HepG2 (cell line): Measurements from ENCODE around the gene PPP1R3F. TPM values are rescaled to one million over a fixed set of nuclear protein-coding genes. Genes with fewer than 3 reads are reported as not detected.

Source experiments
- BHLHE40 ChIP-seq: IDR thresholded peaks from 2 replicates; pipeline ENCODE4 v1.6.1; 2011; ENCODE audit warnings: low read length, improper control_type of control experiment
- CBX5 ChIP-seq: sonication (generic); formaldehyde crosslinking; IDR thresholded peaks from 2 replicates; pipeline ENCODE4 v1.4.0; 2020; ENCODE audit warnings: missing genetic modification reagents, borderline replicate concordance
- CENPT ChIP-seq: sonication (generic); formaldehyde crosslinking; IDR thresholded peaks from 2 replicates; pipeline ENCODE4 v1.8.0; 2022; ENCODE audit warnings: low read depth, mild to moderate bottlenecking, moderate library complexity, missing genetic modification reagents
- CHD2 ChIP-seq: IDR thresholded peaks from 2 replicates; pipeline ENCODE4 v1.6.1; 2011; ENCODE audit warnings: low read depth, low read length, improper control_type of control experiment
- ETV6 ChIP-seq: sonication (generic); formaldehyde crosslinking; conservative IDR thresholded peaks from 2 replicates; pipeline ENCODE4 v1.4.0; 2020; ENCODE audit warnings: missing genetic modification reagents
- HOXA3 ChIP-seq: sonication (generic); formaldehyde crosslinking; IDR thresholded peaks from 2 replicates; pipeline ENCODE4 v1.5.0; 2020; ENCODE audit warnings: missing genetic modification reagents
- KLF6 ChIP-seq: IDR thresholded peaks from 2 replicates; pipeline ENCODE4 v1.8.0; 2016; ENCODE audit warnings: missing biosample characterization, missing genetic modification reagents
- NFE2 ChIP-seq: sonication (generic); formaldehyde crosslinking; IDR thresholded peaks from 2 replicates; pipeline ENCODE4 v1.4.0; 2020; ENCODE audit warnings: missing genetic modification reagents
- PHF8 ChIP-seq: sonication (generic); formaldehyde crosslinking; IDR thresholded peaks from 2 replicates; pipeline ENCODE4 v1.5.0; 2020; ENCODE audit warnings: missing genetic modification reagents
- POLR2A ChIP-seq, 2 experiments: IDR thresholded peaks; 2 replicates each; pipeline ENCODE4 v1.6.1; 2011; ENCODE audit warnings: low read depth in 2 of 2, low read length in 2 of 2, mild to moderate bottlenecking in 1 of 2, moderate library complexity in 1 of 2; ENCODE audit not compliant: insufficient read depth in 1 of 2
- POLR2G ChIP-seq: fragments of 200-400 bp; formaldehyde crosslinking; IDR thresholded peaks from 2 replicates; pipeline ENCODE4 v1.6.1; 2018; ENCODE audit warnings: mild to moderate bottlenecking, low read depth, low read length, moderate library complexity
- TBX3 ChIP-seq: fragments of 450-650 bp; IDR thresholded peaks from 2 replicates; pipeline ENCODE4 v1.6.1; 2017; ENCODE audit warnings: antibody characterized with exemption, mild to moderate bottlenecking, inconsistent platforms, borderline replicate concordance
- TOE1 ChIP-seq: sonication (generic); formaldehyde crosslinking; IDR thresholded peaks from 2 replicates; pipeline ENCODE4 v1.4.0; 2020; ENCODE audit warnings: mild to moderate bottlenecking, missing genetic modification reagents
- ZBTB14 ChIP-seq: sonication (generic); formaldehyde crosslinking; IDR thresholded peaks from 2 replicates; pipeline ENCODE4 v1.4.0; 2020; ENCODE audit warnings: missing genetic modification reagents
- ZC3H4 ChIP-seq: sonication (generic); formaldehyde crosslinking; IDR thresholded peaks from 2 replicates; pipeline ENCODE4 v1.4.0; 2020; ENCODE audit warnings: missing genetic modification reagents, borderline replicate concordance
- ZFP37 ChIP-seq: sonication (generic); formaldehyde crosslinking; IDR thresholded peaks from 2 replicates; pipeline ENCODE4 v1.4.0; 2020; ENCODE audit warnings: missing genetic modification reagents, borderline replicate concordance
- ZNF18 ChIP-seq: sonication (generic); formaldehyde crosslinking; IDR thresholded peaks from 2 replicates; pipeline ENCODE4 v1.8.0; 2022; ENCODE audit warnings: mild to moderate bottlenecking, missing genetic modification reagents; ENCODE audit not compliant: insufficient replicate concordance
- ZNF205 ChIP-seq: IDR thresholded peaks from 2 replicates; pipeline ENCODE4 v1.6.1; 2018; ENCODE audit warnings: missing biosample characterization, missing genetic modification reagents
- ZNF549 ChIP-seq: sonication (generic); formaldehyde crosslinking; IDR thresholded peaks from 2 replicates; pipeline ENCODE4 v1.5.0; 2020; ENCODE audit warnings: missing genetic modification reagents
- ZNF552 ChIP-seq: sonication (generic); formaldehyde crosslinking; IDR thresholded peaks from 2 replicates; pipeline ENCODE4 v1.9.0; 2022; ENCODE audit warnings: missing genetic modification reagents, mild to moderate bottlenecking, borderline replicate concordance
- ZNF724P ChIP-seq: sonication (generic); formaldehyde crosslinking; IDR thresholded peaks from 2 replicates; pipeline ENCODE4 v1.8.0; 2022; ENCODE audit warnings: missing genetic modification reagents, borderline replicate concordance
- ZNF790 ChIP-seq: sonication (generic); formaldehyde crosslinking; IDR thresholded peaks from 2 replicates; pipeline ENCODE4 v1.8.0; 2022; ENCODE audit warnings: missing genetic modification reagents, mild to moderate bottlenecking, borderline replicate concordance
- polyA plus RNA-seq, 8 experiments: library from polyadenylated mRNA; depleted of rRNA in 3 of 8; stranded (reverse) in 7 of 8; unstranded in 1 of 8; fragments of >200 nt; fragmentation: Illumina TruSeq in 4 of 8; extraction: Trizol in 4 of 8; gene quantifications; 2 replicates each; pipeline versions ENCODE4 v1.2.1 to v1.2.3, GENCODE V29; 2011 to 2016; ENCODE audit warnings: low read depth in 4 of 8, missing spikeins in 1 of 8, mixed read lengths in 1 of 8; ENCODE audit not compliant: insufficient read depth in 1 of 8
- total RNA-seq, 5 experiments: library from RNA; depleted of rRNA; stranded (reverse); fragments of >200 nt; fragmentation: Illumina TruSeq; extraction: Trizol; gene quantifications; 2 replicates each; pipeline ENCODE4 v1.2.3, GENCODE V29; 2016; ENCODE audit warnings: low read depth in 1 of 5
- TF ChIP-seq, protein P1 (sequence below): sonication (generic); formaldehyde crosslinking; IDR thresholded peaks from 2 replicates; pipeline ENCODE4 v1.8.0; 2022; ENCODE audit warnings: mild to moderate bottlenecking, missing genetic modification reagents, moderate library complexity
- TF ChIP-seq, protein P2 (sequence below): sonication (generic); formaldehyde crosslinking; IDR thresholded peaks from 2 replicates; pipeline ENCODE4 v1.4.0; 2020; ENCODE audit warnings: missing genetic modification reagents
- TF ChIP-seq, protein P3 (sequence below): sonication (generic); formaldehyde crosslinking; IDR thresholded peaks from 2 replicates; pipeline ENCODE4 v1.4.0; 2020; ENCODE audit warnings: mild to moderate bottlenecking, missing genetic modification reagents, borderline replicate concordance

Gene PPP1R3F
- total and polyA plus RNA-seq, 2 of the 13 experiments (the other 11 are each of a cell fraction or from before 2014, with no cell fraction given): 0.82 to 0.84 TPM

- TF ChIP-seq ZC3H4 (CRISPR knock-in tag) (no peak), PHF8 (CRISPR knock-in tag) (0 out of 2 replicates have a peak, but pooled peaks have one; percentile 27), CENPT (no peak), ETV6 (CRISPR knock-in tag) (no peak), POLR2A (IDR thresholded peaks at IDR 0.05; ENCODE audit: insufficient read depth in 1 of 2, low read depth in 2 of 2, low read length in 2 of 2) (peak in 1 of 2 experiments; percentile 60; a peak in 2 of 4 replicates), ZFP37 (CRISPR knock-in tag) (no peak), BHLHE40 (no peak), CBX5 (CRISPR knock-in tag) (no peak), ZBTB14 (CRISPR knock-in tag) (no peak), POLR2G (peak; percentile 61), ZNF724P (no peak), ZNF18 (CRISPR knock-in tag) (no peak), ZNF790 (no peak), KLF6 (CRISPR knock-in tag) (no peak), CHD2 (no peak), NFE2 (CRISPR knock-in tag) (no peak), ZNF549 (no peak), ZNF552 (CRISPR knock-in tag) (no peak), TBX3 (no peak), TOE1 (CRISPR knock-in tag) (no peak), HOXA3 (CRISPR knock-in tag) (0 out of 2 replicates have a peak, but pooled peaks have one; percentile 4), ZNF205 (CRISPR knock-in tag) (no peak)
- TF ChIP-seq, protein P1, sequence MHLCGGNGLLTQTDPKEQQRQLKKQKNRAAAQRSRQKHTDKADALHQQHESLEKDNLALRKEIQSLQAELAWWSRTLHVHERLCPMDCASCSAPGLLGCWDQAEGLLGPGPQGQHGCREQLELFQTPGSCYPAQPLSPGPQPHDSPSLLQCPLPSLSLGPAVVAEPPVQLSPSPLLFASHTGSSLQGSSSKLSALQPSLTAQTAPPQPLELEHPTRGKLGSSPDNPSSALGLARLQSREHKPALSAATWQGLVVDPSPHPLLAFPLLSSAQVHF (CRISPR knock-in tag): no peak
- TF ChIP-seq, protein P2, sequence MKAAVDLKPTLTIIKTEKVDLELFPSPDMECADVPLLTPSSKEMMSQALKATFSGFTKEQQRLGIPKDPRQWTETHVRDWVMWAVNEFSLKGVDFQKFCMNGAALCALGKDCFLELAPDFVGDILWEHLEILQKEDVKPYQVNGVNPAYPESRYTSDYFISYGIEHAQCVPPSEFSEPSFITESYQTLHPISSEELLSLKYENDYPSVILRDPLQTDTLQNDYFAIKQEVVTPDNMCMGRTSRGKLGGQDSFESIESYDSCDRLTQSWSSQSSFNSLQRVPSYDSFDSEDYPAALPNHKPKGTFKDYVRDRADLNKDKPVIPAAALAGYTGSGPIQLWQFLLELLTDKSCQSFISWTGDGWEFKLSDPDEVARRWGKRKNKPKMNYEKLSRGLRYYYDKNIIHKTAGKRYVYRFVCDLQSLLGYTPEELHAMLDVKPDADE: no peak
- TF ChIP-seq, protein P3, sequence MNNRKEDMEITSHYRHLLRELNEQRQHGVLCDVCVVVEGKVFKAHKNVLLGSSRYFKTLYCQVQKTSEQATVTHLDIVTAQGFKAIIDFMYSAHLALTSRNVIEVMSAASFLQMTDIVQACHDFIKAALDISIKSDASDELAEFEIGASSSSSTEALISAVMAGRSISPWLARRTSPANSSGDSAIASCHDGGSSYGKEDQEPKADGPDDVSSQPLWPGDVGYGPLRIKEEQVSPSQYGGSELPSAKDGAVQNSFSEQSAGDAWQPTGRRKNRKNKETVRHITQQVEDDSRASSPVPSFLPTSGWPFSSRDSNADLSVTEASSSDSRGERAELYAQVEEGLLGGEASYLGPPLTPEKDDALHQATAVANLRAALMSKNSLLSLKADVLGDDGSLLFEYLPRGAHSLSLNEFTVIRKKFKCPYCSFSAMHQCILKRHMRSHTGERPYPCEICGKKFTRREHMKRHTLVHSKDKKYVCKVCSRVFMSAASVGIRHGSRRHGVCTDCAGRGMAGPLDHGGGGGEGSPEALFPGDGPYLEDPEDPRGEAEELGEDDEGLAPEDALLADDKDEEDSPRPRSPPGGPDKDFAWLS: no peak
These were observed 405 bp upstream of the PPP1R3F start (continued) for GRCh38 chrX:49269010-49269766.
